Mucosa of gallbladder (tissue), 1 donor: Measurements from ENCODE around the gene RRP9. TPM values are rescaled to one million over a fixed set of nuclear protein-coding genes. Genes with fewer than 3 reads are reported as not detected.
"Not testable (repeated sequence)": the region's sequence is repeated elsewhere in the genome, so short reads cannot be mapped to it uniquely, and the experiment has no call there.

Source experiments
- DNase-seq: peaks from one replicate; pipeline ENCODE4 v3.0.0-alpha.2; 2020; ENCODE audit warnings: low spot score
- total RNA-seq: library from RNA; stranded (reverse); gene quantifications from one replicate; pipeline ENCODE4 v1.2.1, GENCODE V29; 2021
- donor health status: DM: no; HTN: no; CAD: no.

Gene RRP9
- total RNA-seq, 1 donor from 2014 or later: 11.9 TPM

DNA sequence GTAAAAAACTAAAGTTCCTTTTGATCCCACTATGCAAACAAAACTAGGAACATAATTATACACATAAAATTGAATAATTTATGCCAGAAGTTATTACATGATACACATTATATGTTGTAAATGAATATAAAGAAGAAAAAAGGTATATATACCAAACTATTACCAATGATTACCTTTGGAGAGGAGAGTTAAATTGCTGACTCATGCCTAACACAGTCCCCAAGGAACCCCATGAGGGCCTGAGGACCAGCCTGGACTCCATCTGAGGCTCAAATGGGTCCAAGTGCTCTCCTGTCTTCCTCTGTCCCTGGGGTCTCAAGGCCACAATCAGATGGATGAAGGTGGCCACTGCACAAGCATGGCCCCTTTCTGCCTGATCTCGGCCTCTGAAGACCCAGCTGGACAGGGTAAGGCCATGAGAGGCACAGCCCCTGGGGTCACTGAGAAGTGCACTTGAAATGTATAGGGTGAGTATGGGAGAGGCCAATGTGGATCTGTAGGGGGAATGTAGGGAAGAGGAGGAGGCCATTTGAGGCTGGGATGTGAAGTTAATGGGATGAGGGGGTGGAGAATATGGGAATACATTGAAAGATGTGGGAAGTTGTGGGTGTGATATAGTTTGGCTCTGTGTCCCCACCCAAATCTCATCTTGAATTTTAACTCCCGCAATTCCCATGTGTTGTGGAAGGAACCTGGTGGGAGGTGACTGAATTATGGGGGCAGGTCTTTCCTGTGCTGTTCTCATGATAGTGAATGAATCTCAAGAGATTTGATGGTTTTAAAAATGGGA lies 37.5 kb downstream of the RRP9 start:
- DNase-seq: no peak

DNA sequence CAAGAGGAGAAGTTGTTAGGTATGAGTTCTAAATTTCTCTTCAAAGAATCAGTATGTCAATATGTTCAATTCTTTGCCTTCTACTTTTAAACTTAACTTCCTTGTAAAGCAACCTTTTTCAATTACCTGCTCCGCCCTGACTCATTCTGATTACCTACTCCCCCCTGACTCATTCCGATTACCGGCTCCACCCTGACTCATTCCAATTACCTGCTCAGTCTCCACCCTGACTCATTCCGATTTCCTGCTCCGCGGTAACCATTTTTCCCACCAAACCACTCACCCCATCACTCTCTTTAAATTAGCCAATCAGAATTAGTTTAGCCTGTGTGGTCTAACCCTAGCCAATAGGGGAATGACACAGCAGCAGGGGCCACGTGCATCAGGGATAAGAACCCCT lies 39.3 kb downstream of the RRP9 start:
- not testable (repeated sequence) for DNase-seq

DNA sequence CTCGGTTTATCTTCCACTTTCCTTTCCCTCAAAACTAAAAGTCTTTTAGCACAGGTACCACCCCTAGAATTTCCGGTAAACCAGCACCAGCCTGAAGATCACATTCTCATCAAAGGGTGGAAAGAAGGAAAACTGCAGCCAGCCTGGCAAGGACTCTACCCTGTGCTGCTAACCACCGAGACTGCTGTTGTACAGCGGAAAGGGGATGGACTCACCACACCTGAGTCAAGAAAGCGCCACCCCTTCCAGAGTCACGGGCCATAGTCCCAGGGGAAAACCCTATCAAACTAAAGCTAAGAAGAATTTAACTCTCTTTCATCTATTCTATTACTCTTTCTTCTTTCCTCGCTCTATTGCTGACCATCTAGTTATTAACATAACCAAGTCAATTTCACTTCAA lies 41.7 kb downstream of the RRP9 start:
- not testable (repeated sequence) for DNase-seq

- no peak for DNase-seq
Observed at GRCh38 chr3:51897391-51897790, 44.3 kb downstream of the RRP9 start.

- DNase-seq: no peak
Observed at GRCh38 chr3:51896607-51897305, 44.9 kb downstream of the RRP9 start.

DNA sequence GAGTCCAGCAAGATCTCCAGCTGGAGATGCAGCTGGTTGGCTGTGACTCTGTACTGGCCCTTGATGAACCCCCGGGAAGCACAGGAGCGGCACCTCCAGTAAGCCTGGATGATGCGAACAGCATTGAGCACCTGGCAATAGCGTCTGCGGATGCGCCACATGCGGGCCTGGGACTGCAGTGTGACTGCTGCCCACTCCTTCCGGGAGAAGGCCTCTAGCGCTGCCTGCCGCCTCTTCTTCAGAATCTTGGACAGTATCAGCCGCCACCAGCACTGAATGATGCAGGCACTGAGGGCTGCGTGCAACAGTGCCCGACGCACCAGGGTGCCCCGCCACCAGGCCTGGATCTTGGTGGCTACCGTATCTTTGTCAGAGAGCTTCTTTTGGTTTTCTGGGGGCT lies 46.8 kb downstream of the RRP9 start:
- DNase-seq: no peak

DNA sequence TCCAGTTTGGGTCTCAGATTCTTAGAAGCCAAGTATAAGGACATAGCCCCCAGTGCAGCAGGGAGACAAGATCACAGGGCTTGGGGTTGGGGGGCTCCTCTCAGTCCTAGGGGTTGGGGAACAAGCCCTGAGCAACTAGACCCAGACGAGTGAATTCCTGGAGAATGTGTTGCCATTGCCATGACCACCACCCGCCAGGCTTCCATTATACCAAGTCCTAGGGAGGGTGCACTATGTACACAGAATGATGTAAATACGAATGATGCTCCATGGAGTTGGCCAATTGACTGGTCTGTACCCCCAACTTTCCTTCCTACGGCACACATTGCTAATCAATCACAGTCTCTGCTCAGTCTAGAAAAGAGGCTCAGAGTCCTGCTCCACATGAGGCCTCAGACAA lies 47.3 kb downstream of the RRP9 start:
- no peak for DNase-seq

DNA sequence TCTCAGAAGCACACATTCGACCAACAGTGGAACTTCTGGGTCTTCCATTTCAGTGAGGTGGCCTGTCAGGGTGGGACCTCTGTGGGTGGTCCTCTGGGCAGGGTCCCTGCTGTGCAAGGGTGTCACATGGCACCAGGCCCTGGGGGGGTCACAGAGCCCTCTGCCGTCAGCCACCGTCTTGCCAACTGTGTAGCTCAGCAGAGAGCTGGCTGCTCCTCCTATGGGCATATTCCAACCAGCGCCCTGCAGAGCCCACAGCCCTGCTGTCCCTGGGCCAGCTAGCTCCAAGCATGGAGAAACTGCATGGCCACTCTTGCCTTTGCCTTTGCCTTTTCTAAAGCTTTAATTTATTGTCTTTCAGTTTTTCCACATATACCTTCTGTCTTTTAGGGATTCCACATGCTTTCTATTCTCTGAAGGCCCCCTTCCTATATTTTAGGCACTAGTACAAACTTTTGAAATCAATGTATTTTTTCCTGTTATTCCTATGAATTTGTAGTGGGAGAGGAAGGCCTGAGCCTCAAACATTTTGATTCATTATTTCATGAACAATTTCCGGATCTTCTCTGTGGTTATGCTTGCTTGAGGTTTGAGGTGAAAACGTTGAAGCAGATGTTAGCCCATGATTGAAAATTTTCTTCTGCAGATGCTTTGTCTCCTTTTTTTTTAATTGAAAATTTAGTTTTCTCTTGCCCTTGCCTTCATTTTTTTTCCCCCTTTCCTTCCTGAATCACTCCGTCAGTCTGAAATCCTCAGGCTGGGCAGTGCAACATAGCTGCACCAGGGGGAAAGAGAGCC lies 50.3 kb downstream of the RRP9 start:
- DNase-seq: no peak

GRCh38 chr3:51888463-51889105 lies 53.1 kb downstream of the RRP9 start:
- no peak for DNase-seq

GRCh38 chr3:51887620-51888019 lies 54.1 kb downstream of the RRP9 start:
- DNase-seq: peak; percentile 28

- DNase-seq: no peak
Observed at GRCh38 chr3:51886447-51886846, 55.3 kb downstream of the RRP9 start.

Other genes starting within 250 kb of the RRP9 start
- gene GRM2, start 234.8 kb downstream of the RRP9 start, total RNA-seq: 0.29 TPM
- gene IQCF6, start 162.7 kb downstream of the RRP9 start, total RNA-seq: not detected
- gene IQCF2, start 80.3 kb downstream of the RRP9 start, total RNA-seq: not detected
- not detected for gene IQCF5, start 66.3 kb downstream of the RRP9 start, total RNA-seq
- gene IQCF1, start 38.6 kb downstream of the RRP9 start, total RNA-seq: not detected
- gene PARP3, start 459 bp upstream of the RRP9 start, total RNA-seq: 25.4 TPM
- 0.55 TPM for gene GPR62, start 13.5 kb upstream of the RRP9 start, total RNA-seq
- 45.1 TPM for gene PCBP4, start 25.6 kb upstream of the RRP9 start, total RNA-seq
- gene ABHD14B, start 32.1 kb upstream of the RRP9 start, total RNA-seq: 59.1 TPM
- gene ABHD14A, start 33.2 kb upstream of the RRP9 start, total RNA-seq: 20.8 TPM
- gene ACY1, start 41.6 kb upstream of the RRP9 start, total RNA-seq: 47.6 TPM
- 836 TPM for gene RPL29, start 54.0 kb upstream of the RRP9 start, total RNA-seq
- 20.4 TPM for gene DUSP7, start 114.7 kb upstream of the RRP9 start, total RNA-seq
- 3.4 TPM for gene POC1A, start 212.5 kb upstream of the RRP9 start, total RNA-seq